Middle frontal gyrus (tissue), 1 donor: ENCODE results near the gene ST8SIA5.

Source experiments
- DNase-seq: peaks from one replicate; pipeline ENCODE4 v3.0.0-alpha.2; 2015; ENCODE audit warnings: low spot score; ENCODE audit errors: extremely low spot score

The ST8SIA5 gene

DNA sequence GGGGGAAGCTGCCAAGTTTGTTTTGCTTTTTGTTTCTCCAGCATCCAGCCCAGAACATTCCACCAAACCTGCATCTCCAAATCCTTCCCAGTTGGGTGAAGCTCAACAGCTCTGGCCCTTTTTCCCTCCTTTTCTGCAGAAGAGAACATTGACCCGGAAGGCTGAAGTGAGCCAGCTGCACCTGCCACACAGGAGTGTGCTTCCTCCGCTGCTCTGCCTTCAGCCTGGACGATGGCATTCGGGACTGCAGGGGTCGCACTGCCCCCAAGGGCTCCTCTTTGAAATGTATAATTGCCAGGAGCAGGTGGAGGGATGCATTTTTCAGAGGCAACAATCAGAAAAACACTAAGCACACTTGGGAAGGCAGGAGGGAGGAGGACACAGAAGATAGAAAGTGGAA lies 41.8 kb downstream of the ST8SIA5 start:
- no peak for DNase-seq

DNA sequence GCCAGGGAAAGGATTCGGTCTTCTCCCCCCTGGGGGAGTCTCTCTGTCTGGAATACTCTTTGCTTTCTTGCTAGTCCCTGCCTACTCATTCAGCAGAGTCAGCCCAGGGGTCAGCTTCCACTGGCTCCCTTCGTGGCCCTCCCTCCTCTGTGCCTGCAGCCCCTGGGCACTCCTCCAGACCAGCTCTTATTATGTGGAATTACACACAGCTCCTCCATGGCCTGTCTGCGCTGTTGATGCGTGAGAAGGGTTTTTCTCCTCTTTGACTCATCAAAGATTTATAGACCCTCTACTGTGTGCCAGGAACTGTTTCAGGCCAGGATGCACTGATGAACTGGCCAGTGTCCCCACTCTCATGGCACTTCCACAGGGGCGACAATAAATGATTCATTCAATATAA lies 44.4 kb downstream of the ST8SIA5 start:
- DNase-seq, result no peak

DNA sequence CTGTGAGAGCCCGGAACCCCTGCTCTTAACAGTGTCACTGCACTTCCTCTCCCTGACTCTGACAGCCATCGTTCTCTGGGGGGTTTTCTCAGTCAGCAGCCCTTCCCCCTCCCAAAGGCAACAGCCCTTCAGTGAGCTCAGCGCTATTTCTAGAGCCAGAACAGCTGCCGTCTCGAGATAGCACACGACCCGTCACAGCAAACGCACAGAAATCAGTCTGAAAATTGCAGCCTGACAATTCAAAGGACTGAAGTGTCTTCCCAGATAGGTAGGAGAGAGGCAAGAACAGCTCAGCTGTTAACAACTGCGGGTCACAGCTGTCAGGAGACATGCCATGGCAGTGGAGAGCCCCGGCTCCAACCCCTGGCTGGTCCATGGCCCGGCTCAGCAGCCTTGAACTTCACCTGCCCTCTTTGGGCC lies 45.4 kb downstream of the ST8SIA5 start:
- DNase-seq, result no peak

DNA sequence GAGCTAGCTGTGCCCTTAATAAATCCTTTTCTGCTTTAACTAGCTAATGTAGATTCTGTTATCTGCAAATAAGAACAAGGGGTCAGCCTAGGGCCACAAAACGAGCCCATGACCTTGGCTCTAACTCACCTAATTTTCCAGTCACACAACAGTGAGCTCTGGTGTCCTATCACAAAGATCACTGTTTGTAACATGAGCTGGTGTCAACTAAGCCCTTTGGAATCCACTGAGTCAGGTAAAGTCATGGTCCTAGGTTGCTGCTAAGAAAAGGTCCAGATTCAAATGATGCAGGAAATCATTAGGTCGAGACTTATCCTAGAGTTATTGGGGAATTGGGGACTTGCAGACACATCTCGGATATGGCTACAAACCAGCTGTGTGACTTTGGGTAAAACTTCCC lies 49.9 kb downstream of the ST8SIA5 start:
- DNase-seq, result no peak

DNA sequence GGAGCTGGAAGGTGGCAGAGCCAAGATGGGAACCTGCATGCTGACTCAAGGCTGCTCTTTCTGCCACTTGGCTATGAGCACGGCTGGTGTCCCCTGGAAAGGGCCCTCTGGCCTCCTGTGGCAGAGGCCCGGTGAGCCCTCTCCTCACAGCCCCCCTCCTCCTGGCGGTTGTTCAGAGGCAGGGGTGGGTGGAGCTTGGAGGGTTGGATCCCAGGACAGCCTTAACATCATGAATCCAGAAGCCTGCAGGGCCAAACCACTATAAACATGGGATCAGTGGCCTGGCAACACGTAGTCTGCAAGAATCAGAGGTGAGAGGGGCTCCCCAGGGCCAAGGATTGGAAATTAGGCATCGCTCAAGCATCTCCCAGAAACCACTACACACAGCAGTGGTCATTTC lies 51.3 kb downstream of the ST8SIA5 start:
- no peak for DNase-seq

DNA sequence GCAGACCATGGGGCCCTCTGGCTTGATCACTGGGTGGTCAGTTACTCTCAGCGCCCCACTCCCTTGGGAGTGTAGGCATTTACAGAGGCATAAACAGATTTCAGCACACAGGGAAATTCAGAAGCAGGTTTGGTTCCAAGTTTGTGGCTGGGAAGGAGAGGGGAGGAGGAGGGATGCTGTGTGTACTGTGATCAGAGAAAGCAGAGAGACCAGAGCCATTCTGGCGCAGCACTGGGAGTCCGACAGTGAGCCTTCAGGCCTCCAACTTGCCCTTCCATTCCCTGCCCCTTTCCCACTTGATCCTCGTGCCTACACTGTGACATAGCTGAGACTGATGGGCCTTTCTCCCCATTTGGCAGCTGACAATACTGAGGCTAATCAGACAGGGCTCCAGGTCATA lies 52.0 kb downstream of the ST8SIA5 start:
- no peak for DNase-seq

DNA sequence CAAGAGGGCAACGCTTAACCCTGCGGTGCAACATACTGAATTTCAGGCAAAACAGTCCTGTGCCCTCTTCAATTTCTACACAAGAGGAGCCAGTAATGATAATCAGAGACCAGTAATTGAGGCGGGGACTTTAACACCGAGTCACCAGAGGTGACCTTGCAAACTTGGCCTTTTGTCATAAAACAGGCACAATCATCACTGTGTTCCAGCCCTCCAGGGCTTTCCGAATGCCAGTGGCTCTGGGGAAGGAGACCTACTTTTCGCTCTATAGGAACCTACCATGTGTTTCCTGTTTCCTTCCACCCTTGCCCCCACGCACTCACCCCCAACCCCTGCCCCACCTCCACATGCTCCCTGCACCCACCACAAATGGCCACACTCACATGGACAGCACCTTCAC lies 52.7 kb downstream of the ST8SIA5 start:
- no peak for DNase-seq

DNA sequence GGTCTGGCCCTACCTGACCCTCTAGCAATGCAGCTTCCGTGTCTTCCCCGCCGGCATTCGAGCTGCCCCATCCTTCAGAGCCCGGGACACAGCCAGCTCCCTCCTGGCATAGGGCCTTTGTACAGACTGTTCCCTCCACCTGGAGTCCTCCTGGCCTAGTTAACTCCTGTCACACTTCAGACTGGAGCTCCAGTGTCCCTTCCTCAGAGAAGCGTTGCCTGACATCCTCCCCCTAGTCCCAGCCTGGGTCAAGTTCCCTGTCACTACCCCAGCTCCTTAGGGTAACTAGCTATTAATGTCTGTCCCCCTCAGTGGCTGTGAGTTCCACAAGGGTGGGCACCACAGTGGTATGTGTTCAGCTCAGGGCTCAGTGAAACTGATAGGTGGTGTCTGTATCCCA lies 54.4 kb downstream of the ST8SIA5 start:
- DNase-seq, result no peak

DNA sequence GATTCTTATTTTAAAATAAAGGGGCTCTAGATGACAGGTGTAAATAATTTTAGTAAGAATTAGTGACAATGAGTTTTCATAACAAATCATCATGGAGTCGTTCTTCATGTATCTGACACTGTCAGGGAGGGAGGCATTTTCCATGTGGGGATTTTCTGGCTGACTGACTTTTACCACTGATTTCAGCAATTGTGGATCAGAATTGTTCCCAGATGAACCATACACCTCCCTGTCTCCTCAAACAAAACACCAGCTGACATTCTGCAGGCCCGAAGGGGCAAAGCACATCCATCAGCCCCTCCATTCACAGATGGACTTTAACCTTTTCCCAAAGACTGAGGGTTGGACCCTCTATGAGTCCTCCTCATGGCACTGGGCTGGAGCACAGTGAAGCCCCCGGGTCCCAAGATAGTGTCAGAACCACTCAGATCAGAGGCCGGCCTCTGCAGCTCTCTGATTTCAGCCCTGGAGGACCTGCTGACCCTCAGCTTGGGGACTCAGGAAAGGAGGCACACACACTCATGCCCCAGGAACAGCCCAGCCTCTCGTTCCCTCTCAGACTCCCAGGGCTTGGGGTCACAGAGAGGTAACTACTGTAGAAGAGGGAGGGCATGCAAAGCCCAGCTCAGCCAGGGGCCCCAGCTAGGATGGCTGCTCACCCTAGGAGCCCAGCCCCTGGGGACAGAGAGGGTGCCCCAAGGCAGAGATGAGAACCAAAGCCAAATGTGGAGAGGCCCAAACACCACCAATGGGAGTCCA lies 56.6 kb downstream of the ST8SIA5 start:
- DNase-seq, result no peak

DNA sequence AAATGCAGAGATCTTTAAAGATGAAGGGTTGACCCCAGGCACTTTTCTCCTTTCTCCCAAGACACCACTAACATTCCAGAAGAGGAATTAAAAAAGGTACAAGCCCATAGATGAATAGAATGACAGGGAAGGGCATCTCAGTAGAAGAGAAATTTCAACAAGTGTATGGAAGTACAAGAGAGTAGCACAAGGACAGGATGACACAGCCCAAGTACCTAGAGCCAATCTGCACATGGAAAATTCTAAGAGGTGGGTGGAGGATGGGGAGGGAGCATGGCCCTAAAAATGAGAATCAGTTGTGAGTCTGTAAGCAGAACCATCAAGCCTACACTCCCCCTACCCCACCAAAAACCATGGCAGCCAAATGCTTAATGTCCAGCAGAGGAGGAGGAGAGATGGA lies 60.2 kb downstream of the ST8SIA5 start:
- no peak for DNase-seq

DNA sequence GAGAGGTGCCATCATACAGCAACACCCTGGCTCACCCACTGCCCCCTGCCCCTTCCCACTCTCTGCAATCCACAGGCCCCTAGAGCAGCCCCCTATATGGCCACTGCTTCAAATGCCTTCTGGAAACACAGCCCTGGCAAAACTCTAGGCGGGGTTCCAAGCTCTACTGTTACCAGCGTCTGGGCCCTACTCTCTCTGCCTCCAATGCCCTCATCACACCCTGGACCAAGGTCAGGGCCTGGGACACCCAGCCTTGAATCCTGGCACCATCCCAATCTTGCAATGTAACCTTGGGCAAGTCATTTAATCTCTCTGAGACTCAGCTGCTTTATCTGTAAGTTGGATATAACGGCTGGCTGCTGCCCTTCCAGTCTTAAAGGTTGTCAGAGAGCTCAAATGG lies 60.6 kb downstream of the ST8SIA5 start:
- DNase-seq, result no peak

DNA sequence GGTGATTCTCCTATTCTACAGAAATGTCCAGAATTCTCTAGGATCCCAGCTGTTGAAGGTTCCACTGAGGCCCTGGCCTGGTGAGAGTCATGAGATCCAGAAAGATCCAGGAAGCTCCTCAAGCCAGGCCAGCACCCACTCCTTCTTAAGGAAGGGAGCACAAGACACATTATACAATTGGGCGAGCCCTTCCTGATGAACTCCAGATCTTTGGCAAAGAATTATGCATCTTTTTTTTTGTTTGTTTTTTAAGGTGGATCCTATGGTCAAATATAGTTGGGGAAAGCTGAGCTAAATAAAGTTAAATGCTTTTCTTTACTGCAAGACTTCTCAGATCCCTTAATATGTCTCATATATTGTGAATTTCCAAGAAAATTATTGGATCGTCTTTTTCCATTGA lies 62.9 kb downstream of the ST8SIA5 start:
- no peak for DNase-seq

DNA sequence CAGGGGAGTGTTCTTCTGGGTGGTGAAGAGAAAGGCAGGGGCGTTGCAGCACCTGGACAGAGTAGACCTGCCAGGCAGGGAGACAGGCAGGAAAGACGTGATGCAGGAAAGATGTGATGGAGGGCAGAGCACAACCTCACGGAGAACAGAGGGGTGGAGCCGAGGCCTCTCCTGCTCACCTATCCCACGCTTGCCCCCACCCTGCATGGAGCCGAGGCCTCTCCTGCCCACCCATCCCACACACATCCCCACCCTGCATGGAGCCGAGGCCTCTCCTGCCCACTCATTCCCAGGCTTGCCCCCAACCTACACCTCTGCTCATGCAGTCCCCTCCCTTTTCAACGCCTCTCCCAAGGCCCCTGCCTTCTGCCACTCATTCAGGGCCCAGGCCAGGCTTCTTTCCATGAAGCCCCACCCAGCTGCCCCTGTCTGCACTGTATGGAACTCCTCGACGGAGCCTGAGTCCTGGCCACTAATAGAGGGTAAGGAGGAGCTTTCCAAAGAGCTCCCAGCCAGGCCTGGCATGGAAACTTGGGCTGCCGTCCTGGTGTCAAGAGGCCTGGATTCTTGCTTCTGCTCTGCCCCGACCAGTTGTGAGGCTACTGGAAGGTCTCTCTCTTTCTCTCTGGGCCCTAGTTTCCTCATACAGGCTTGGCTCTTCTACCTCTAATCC lies 67.9 kb downstream of the ST8SIA5 start:
- no peak for DNase-seq

DNA sequence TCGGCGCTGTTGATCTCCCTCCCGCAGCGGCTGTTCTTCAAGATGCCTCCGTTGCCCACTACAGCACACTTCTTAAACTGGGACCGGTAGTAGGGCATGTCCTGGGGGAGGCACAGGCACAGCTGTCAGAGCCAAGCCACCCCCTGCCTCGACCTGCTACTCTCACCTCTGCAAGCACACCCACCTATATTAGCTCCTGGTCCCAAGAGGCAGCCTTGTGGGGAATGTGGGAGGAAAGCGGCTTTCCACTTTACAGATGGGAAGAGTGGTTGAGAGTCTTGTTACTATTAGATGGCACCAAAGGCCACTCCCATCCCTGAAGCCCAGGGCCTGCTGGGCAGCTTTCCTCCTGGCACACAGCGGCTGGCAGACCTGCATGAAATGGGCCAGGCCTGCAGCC lies 70.7 kb downstream of the ST8SIA5 start:
- DNase-seq, result no peak

DNA sequence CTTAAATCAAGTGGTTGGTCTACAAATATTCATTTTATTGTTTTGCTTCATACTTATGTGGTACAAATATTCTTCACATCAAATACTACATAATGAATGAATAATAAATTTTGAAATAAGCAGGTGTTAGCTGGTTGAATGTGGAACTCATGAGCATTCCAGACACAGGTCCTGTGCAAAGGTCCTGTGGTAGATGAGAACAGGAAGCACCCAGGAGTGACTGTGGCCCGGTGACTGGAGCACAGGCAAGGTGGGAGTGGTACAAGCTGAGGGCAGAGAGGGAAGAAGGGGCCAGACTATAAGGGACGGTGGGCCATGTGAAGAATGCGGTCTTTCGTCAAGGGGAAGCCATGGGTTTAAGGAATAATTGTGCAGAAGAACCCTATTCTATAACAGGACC lies 73.6 kb downstream of the ST8SIA5 start:
- no peak for DNase-seq

DNA sequence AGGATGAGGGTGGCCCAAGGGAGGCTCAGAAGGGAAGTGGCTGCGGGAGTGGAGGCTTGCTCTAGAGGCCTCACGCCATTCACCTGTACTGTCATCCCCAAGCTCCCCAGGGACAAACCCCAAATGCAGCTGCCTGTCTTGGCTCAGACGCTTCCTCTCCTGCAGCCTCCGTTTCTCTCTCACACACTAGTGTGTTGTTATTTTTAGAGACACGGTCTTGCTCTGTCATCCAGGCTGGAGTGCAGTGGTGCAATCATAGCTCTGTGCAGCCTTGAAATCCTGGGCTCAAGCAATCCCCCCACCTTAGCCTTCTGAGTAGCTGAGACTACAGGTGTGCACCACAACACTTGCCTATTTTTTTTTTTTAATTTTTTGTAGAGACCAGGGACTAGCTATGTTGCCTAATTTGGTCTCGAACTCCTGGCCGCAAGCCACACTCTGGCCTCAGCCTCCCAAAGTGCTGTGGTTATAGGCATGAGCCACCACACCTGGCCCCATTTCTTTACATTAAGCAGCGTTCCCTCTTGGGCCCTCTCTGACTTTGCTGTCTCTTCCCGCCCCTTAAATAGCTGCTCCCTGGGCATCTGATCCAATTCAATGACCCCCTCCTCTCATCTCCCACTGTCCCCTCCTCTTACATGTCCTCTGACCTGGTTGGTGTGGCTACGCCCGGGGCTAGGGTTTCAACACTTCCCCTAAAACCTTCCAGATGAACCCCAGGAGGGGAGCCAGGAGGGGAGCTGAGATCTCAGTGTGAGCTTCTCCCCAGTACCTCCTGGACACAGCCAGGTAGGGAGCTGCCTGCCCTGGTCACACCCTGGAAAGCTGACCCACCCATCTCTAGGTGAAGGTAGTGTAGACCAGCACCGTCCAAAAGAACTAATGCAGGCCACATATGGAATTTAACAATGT lies 75.8 kb downstream of the ST8SIA5 start:
- no peak for DNase-seq

DNA sequence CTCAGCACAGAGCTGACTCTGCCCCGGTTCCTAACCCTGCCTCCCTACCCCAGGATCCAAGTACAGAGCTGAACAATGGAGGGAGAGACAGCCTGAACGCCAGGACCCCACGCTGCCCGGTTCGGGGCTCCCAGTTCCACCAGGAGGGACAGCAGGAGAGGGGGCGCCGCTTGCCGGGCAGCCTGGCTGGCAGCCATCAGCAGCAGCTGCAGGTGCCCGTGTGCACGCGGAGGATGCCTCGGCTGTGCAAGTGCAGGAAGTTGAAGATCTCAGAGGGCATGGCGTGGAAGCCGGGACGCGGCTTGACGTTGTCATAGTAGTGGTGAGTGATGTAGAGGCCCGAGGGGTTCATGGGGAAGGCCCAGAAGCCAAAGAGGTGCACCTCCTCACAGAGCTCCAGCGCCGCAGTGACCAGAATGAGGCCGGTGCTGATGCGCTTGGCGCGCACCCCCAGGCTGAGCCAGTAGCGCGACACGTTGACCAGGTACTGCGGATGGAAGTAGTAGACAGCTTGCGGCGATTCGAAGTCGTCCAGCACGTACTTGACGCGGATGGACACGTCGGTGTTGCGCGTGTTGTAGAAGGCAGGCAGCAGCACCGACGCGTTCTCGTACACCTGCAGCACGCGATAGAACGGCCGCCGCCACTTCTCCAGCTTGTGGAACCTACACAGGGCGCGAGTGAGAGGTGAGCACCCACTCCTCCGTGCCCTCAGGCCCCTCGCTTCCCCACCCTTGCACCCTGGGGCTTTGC lies 76.8 kb downstream of the ST8SIA5 start:
- DNase-seq, result no peak

DNA sequence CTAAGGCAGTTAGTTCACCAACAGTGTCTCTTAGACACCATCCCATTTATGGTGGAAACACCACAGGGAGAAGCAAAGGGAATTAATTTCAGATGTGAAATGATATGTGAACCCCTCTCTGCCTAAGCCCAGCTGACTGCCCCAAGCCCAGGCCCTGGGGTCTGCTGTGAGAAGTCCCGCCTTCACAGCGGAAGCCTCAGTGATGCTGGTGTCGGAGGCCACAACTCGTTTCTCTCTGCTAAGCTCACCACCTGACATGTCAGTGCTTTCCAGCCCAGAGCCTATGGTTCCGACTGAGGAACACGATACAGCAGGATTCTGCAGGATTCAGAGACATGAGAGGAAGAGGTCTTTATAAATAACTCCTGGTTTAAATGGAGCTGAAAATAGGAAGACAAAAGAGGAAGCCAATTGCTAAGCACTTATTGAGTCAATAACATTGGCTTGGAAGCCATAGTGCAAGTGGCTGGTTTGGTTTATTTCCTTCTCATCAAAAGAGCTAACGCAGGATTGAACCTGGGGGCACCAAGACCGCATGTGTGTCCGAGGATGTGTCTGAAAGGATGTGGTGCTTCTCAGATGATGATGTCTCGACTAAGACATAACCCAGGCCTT lies 78.0 kb downstream of the ST8SIA5 start:
- DNase-seq, result no peak

DNA sequence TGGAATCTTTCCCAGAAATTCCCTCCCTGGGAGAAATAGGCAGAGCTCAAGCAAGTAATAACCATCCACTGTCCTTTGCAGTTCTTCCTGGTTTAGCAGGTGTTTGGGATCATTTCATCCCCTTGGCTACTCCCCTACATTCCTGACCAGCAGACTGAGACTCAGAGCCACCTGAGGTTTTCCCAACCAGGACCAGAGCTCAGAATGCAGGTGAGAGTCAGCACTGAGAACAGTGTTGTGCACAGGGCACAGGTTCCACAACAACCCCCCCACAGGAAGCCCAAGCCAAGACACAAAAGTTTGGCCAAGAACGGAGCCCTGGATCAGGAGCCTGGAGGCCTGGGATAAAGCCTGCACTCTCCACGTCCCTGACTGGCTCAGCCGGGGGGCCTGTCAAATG lies 78.8 kb downstream of the ST8SIA5 start:
- no peak for DNase-seq

DNA sequence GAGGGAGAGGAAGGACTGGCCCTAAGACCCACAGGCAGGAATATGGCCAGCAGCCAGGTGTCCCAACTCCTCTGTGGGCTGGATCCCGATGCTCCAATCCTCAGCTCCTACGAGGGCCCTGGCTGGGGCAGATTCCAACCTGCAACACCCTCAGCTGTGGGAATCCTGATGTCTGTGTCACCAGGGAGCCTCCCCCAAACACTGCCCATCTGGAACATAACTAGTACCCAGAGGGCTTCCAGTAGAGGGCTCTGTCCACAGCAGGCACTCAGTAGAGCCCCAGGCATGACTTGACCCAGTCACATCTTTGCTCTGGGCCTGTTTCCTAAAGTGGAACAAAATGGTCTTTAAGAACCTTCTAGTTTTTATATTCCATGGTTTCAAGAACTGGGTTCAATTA lies 79.2 kb downstream of the ST8SIA5 start:
- DNase-seq, result no peak
